ENCODE measurements around the gene CCN6.

GRCh38 chr6:112054001-112054400 is at the start of gene CCN6:
- TF ChIP-seq CTCF (IDR thresholded peaks at IDR 0.05) (no peak), POLR2A (IDR thresholded peaks at IDR 0.05) (no peak)
